Measurements from ENCODE around the gene ELMO1. TPM values are rescaled to one million over a fixed set of nuclear protein-coding genes. Genes with fewer than 3 reads are reported as not detected.

The ELMO1 gene
- total RNA-seq, 1 donor from 2014 or later, result not detected

GRCh38 chr7:36994456-36995112 lies 454.1 kb downstream of the ELMO1 start:
- DNase-seq (ENCODE audit: extremely low spot score, unreplicated experiment), result no peak
- Mint-ChIP-seq H3K36me3 (ENCODE audit: unreplicated experiment) (no peaks in the 10 kb centered on the region), H3K4me1 (ENCODE audit: unreplicated experiment) (no peaks in the 10 kb centered on the region), H3K27ac (ENCODE audit: unreplicated experiment) (no peak overlapping the region), H3K9me3 (ENCODE audit: unreplicated experiment) (no peaks in the 10 kb centered on the region), H3K4me3 (ENCODE audit: unreplicated experiment) (no peak overlapping the region), H3K27me3 (ENCODE audit: unreplicated experiment) (peaks cover 2% of the 10 kb centered on the region)
- no peak for TF ChIP-seq CTCF (IDR thresholded peaks at IDR 0.05)

GRCh38 chr7:36986948-36987724 lies 461.5 kb downstream of the ELMO1 start:
- Mint-ChIP-seq H3K9me3 (ENCODE audit: unreplicated experiment) (no peaks in the 10 kb centered on the region), H3K4me1 (ENCODE audit: unreplicated experiment) (peaks cover 6% of the 10 kb centered on the region), H3K27ac (ENCODE audit: unreplicated experiment) (no peak overlapping the region), H3K4me3 (ENCODE audit: unreplicated experiment) (no peak overlapping the region), H3K27me3 (ENCODE audit: unreplicated experiment) (peaks cover 27% of the 10 kb centered on the region), H3K36me3 (ENCODE audit: unreplicated experiment) (no peaks in the 10 kb centered on the region)
- no peak for DNase-seq (ENCODE audit: extremely low spot score, unreplicated experiment)
- TF ChIP-seq CTCF (IDR thresholded peaks at IDR 0.05), result peak; percentile 87

GRCh38 chr7:36986511-36986933 lies 462.1 kb downstream of the ELMO1 start:
- Mint-ChIP-seq H3K9me3 (ENCODE audit: unreplicated experiment) (no peaks in the 10 kb centered on the region), H3K36me3 (ENCODE audit: unreplicated experiment) (no peaks in the 10 kb centered on the region), H3K4me3 (ENCODE audit: unreplicated experiment) (no peak overlapping the region), H3K27me3 (ENCODE audit: unreplicated experiment) (peaks cover 27% of the 10 kb centered on the region), H3K4me1 (ENCODE audit: unreplicated experiment) (peaks cover 6% of the 10 kb centered on the region), H3K27ac (ENCODE audit: unreplicated experiment) (no peak overlapping the region)
- DNase-seq (ENCODE audit: extremely low spot score, unreplicated experiment), result no peak
- TF ChIP-seq CTCF (IDR thresholded peaks at IDR 0.05), result no peak

GRCh38 chr7:36985866-36986400 lies 462.7 kb downstream of the ELMO1 start:
- no peak overlapping the region for H3K27ac Mint-ChIP-seq (ENCODE audit: unreplicated experiment)
- no peak for TF ChIP-seq CTCF (IDR thresholded peaks at IDR 0.05)
- DNase-seq (ENCODE audit: extremely low spot score, unreplicated experiment), result no peak
- H3K9me3 Mint-ChIP-seq (ENCODE audit: unreplicated experiment), result no peaks in the 10 kb centered on the region
- no peak overlapping the region for H3K4me3 Mint-ChIP-seq (ENCODE audit: unreplicated experiment)
- no peaks in the 10 kb centered on the region for H3K36me3 Mint-ChIP-seq (ENCODE audit: unreplicated experiment)
- H3K4me1 Mint-ChIP-seq (ENCODE audit: unreplicated experiment), result peaks cover 6% of the 10 kb centered on the region
- peaks cover 27% of the 10 kb centered on the region for H3K27me3 Mint-ChIP-seq (ENCODE audit: unreplicated experiment)

GRCh38 chr7:36985316-36985715 lies 463.3 kb downstream of the ELMO1 start:
- Mint-ChIP-seq H3K4me1 (ENCODE audit: unreplicated experiment) (peaks cover 6% of the 10 kb centered on the region), H3K27me3 (ENCODE audit: unreplicated experiment) (peaks cover 27% of the 10 kb centered on the region), H3K9me3 (ENCODE audit: unreplicated experiment) (no peaks in the 10 kb centered on the region), H3K36me3 (ENCODE audit: unreplicated experiment) (no peaks in the 10 kb centered on the region), H3K4me3 (ENCODE audit: unreplicated experiment) (no peak overlapping the region), H3K27ac (ENCODE audit: unreplicated experiment) (no peak overlapping the region)
- no peak for DNase-seq (ENCODE audit: extremely low spot score, unreplicated experiment)
- TF ChIP-seq CTCF (IDR thresholded peaks at IDR 0.05), result no peak
